ENCODE results near the gene KRTAP8-1. TPM values are rescaled to one million over a fixed set of nuclear protein-coding genes. Genes with fewer than 3 reads are reported as not detected.

Gene KRTAP8-1
- total RNA-seq, 4 donors from 2014 or later, result 40.1 TPM; not detected in 3

- intact Hi-C loops (cut with DNase I; ENCODE audit: low total_unique reads), result no loop called here
- H3K4me3 ChIP-seq (ENCODE audit: low read depth, poor library complexity, severe bottlenecking), result no peak overlapping the region
- no peak for TF ChIP-seq CTCF (IDR thresholded peaks at IDR 0.05)
- no peak for TF ChIP-seq POLR2A (IDR thresholded peaks at IDR 0.05)
- WGBS, 2 donors, result 40 to 46% methylated on average over 6 of the region's 6 CpGs
- DNase-seq (ENCODE audit: low spot score in 2 of 2), result no peak
Measured at GRCh38 chr21:30831194-30831765, 18.2 kb upstream of the KRTAP8-1 start.

GRCh38 chr21:30829659-30830058 is 16.6 kb upstream of the KRTAP8-1 start, which contains the start of gene KRTAP7-1:
KRTAP7-1 (minus strand) TSS chr21:30829759; CDS start chr21:30829698, 61 bp downstream.
- whole genome bisulfite sequencing, 2 donors, result 75 to 87% methylated on average over 4 of the region's 4 CpGs
- intact Hi-C loops (cut with DNase I; ENCODE audit: low total_unique reads), result no loop called here
- H3K4me3 ChIP-seq (ENCODE audit: low read depth, poor library complexity, severe bottlenecking), result no peak within 1 kb of the TSS
- no peak for TF ChIP-seq POLR2A (IDR thresholded peaks at IDR 0.05)
- no peak for TF ChIP-seq CTCF (IDR thresholded peaks at IDR 0.05)
- DNase-seq (ENCODE audit: low spot score in 2 of 2), result no peak

GRCh38 chr21:30818837-30819610 is 6.0 kb upstream of the KRTAP8-1 start:
- H3K4me3 ChIP-seq (ENCODE audit: low read depth, poor library complexity, severe bottlenecking), result no peak overlapping the region
- no peak for DNase-seq (ENCODE audit: low spot score in 2 of 2)
- no peak for TF ChIP-seq POLR2A (IDR thresholded peaks at IDR 0.05)
- no peak for TF ChIP-seq CTCF (IDR thresholded peaks at IDR 0.05)
- intact Hi-C loops (cut with DNase I; ENCODE audit: low total_unique reads), result no loop called here
- WGBS, 2 donors, result 58 to 59% methylated on average over 7 of the region's 7 CpGs

- DNase-seq (ENCODE audit: low spot score in 2 of 2), result no peak
- H3K4me3 ChIP-seq (ENCODE audit: low read depth, poor library complexity, severe bottlenecking), result no peak overlapping the region
- intact Hi-C loops (cut with DNase I; ENCODE audit: low total_unique reads), result no loop called here
- 89 to 96% methylated on average over 1 of the region's 1 CpG for WGBS, 2 donors
- TF ChIP-seq POLR2A (IDR thresholded peaks at IDR 0.05) (no peak), CTCF (IDR thresholded peaks at IDR 0.05) (no peak)
Measured at GRCh38 chr21:30800605-30801004, 12.5 kb downstream of the KRTAP8-1 start.

- DNase-seq (ENCODE audit: low spot score in 2 of 2), result no peak
- no peak overlapping the region for H3K4me3 ChIP-seq (ENCODE audit: low read depth, poor library complexity, severe bottlenecking)
- no peak for TF ChIP-seq POLR2A (IDR thresholded peaks at IDR 0.05)
- no peak for TF ChIP-seq CTCF (IDR thresholded peaks at IDR 0.05)
- intact Hi-C loops (cut with DNase I; ENCODE audit: low total_unique reads), result no loop called here
- WGBS, 2 donors, result 47 to 82% methylated on average over 2 of the region's 2 CpGs
Measured at GRCh38 chr21:30793581-30794314, 19.3 kb downstream of the KRTAP8-1 start.
